Fibroblast of lung (primary cell): ENCODE results near the gene CHRNB1. TPM values are rescaled to one million over a fixed set of nuclear protein-coding genes. Genes with fewer than 3 reads are reported as not detected.

Source experiments
- DNase-seq, 2 donors: peaks; one replicate each; pipeline versions ENCODE4 v3.0.0 to v3.0.0-alpha.2; 2010; ENCODE audit warnings: low read depth in 2 of 2
- H2AFZ ChIP-seq: 2 replicates; pipeline ENCODE4 v1.5.1; 2012; ENCODE audit warnings: low read length, control low read depth, inconsistent platforms
- H3K27ac ChIP-seq: 2 replicates; pipeline ENCODE4 v1.5.1; 2011; ENCODE audit warnings: low read length, control low read depth; ENCODE audit not compliant: insufficient read depth
- H3K27me3 ChIP-seq: 2 replicates; pipeline ENCODE4 v1.5.1; 2011; ENCODE audit warnings: mild to moderate bottlenecking, low read length; ENCODE audit not compliant: control insufficient read depth, insufficient read depth
- H3K36me3 ChIP-seq: 2 replicates; pipeline ENCODE4 v1.5.1; 2011; ENCODE audit warnings: low read length; ENCODE audit not compliant: control insufficient read depth, insufficient read depth
- H3K4me1 ChIP-seq: 2 replicates; pipeline ENCODE4 v1.5.1; 2011; ENCODE audit warnings: low read length; ENCODE audit not compliant: control insufficient read depth, insufficient read depth; ENCODE audit errors: extremely low read depth
- H3K4me2 ChIP-seq: 2 replicates; pipeline ENCODE4 v1.5.1; 2011; ENCODE audit warnings: low read length, control low read depth; ENCODE audit not compliant: insufficient read depth; ENCODE audit errors: extremely low read depth
- H3K4me3 ChIP-seq, 4 experiments: fragments of 200-600 bp in 1 of 4; sonication (generic) in 1 of 4; replicated peaks in 1 of 4; 2 replicates each; pipeline ENCODE4 v1.5.1; 2011 to 2016; ENCODE audit warnings: low read length in 4 of 4, low read depth in 3 of 4, mild to moderate bottlenecking in 3 of 4, control low read depth in 2 of 4, inconsistent platforms in 1 of 4, mixed read lengths in 1 of 4; ENCODE audit not compliant: insufficient read depth in 1 of 4; ENCODE audit errors: control extremely low read depth in 1 of 4
- H3K79me2 ChIP-seq: 2 replicates; pipeline ENCODE4 v1.5.1; 2012; ENCODE audit warnings: mild to moderate bottlenecking, low read length, inconsistent platforms; ENCODE audit not compliant: control insufficient read depth, insufficient read depth
- H3K9ac ChIP-seq: 2 replicates; pipeline ENCODE4 v1.5.1; 2011; ENCODE audit warnings: mild to moderate bottlenecking, low read length, control low read depth; ENCODE audit not compliant: insufficient read depth
- H3K9me3 ChIP-seq: 2 replicates; pipeline ENCODE4 v1.5.1; 2012; ENCODE audit warnings: low read depth, low read length; ENCODE audit not compliant: control insufficient read depth, insufficient read depth
- H4K20me1 ChIP-seq: 2 replicates; pipeline ENCODE4 v1.5.1; 2011; ENCODE audit warnings: low read length; ENCODE audit not compliant: control insufficient read depth, insufficient read depth; ENCODE audit errors: extremely low read depth
- CTCF ChIP-seq, 2 donors: IDR thresholded peaks in 1 of 2; conservative IDR thresholded peaks in 1 of 2; 1 replicate in 1 of 2; 2 replicates in 1 of 2; pipeline ENCODE4 v1.5.1; 2011 to 2012; ENCODE audit warnings: low read length in 2 of 2, control low read depth in 1 of 2, inconsistent platforms in 1 of 2, low read depth in 1 of 2, mild to moderate bottlenecking in 1 of 2
- EZH2 ChIP-seq: IDR thresholded peaks from 2 replicates; pipeline ENCODE4 v1.5.1; 2012; ENCODE audit warnings: low read length, control low read depth, mild to moderate bottlenecking; ENCODE audit errors: missing control alignments
- polyA plus RNA-seq, 2 donors: library from polyadenylated mRNA; depleted of rRNA in 1 of 2; stranded (reverse) in 1 of 2; unstranded in 1 of 2; fragments of >200 nt; gene quantifications; 2 replicates each; pipeline ENCODE4 v1.2.1, GENCODE V29; 2011 to 2012; ENCODE audit warnings: missing spikeins in 1 of 2
- total RNA-seq: library from RNA; depleted of rRNA; stranded (reverse); fragments of >200 nt; gene quantifications from 2 replicates; pipeline ENCODE4 v1.2.1, GENCODE V29; 2014

Gene CHRNB1
- total and polyA plus RNA-seq, 2 donors (not counting 1 experiment from before 2014, with no cell fraction given), result 9.2 to 12.2 TPM

DNA sequence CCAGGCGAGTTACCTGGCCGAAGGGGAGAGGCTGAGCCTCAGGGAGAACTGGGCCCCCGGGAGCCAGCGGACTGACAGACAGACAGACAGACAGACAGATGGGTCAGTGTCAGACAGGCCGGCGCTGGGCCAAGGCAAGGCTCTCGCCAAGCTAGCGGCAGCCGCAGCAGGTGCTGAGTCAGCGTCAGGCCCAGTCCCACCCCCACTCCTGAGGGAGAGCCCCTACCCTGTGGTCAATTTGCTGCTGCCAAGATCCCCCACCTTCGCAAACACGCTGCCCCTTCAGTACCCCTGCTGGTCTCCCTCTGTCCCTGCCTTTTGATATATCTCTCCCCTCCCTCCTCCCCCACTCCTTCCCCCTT, 4.0 kb upstream of the CHRNB1 start:
- H3K27ac ChIP-seq, result no peak overlapping the region
- peaks cover 18% of the 10 kb centered on the region for H3K4me1 ChIP-seq
- no peak overlapping the region for H3K4me3 ChIP-seq
- TF ChIP-seq CTCF (conservative IDR thresholded peaks at IDR 0.05 in 1 of 2, IDR thresholded peaks at IDR 0.05 in 1 of 2; ENCODE audit: low read depth in 1 of 2, low read length in 2 of 2) (peak in 1 of 2 donors; percentile 2), EZH2 (no peak)
- DNase-seq, result peak in 1 of 2 donors; percentile 57
- no peaks in the 10 kb centered on the region for H3K9me3 ChIP-seq
- no peaks in the 10 kb centered on the region for H4K20me1 ChIP-seq
- no peaks in the 10 kb centered on the region for H3K36me3 ChIP-seq
- H3K27me3 ChIP-seq, result peaks cover 27% of the 10 kb centered on the region
- H3K4me2 ChIP-seq, result peak overlapping the region; percentile 92
- H3K9ac ChIP-seq, result no peak overlapping the region
- H2AFZ ChIP-seq, result no peak overlapping the region
- no peaks in the 10 kb centered on the region for H3K79me2 ChIP-seq

DNA sequence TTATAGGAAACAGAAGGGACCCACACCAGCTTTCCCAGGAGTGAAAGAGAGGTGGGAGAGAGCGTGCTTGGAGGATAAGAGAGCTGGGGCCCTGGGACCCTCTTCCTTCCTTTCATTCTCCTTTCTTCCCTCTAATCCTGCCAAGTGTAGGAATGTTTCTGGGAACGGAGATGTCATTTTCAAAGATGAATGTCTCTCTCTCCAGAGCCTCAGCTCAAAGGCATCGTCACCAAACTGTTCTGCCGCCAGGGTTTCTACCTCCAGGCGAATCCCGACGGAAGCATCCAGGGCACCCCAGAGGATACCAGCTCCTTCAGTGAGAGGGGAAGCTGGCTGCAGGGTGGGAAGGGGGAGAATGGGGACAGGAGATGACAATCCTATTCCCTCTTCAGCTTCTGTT, 3.6 kb upstream of the CHRNB1 start:
- no peaks in the 10 kb centered on the region for H3K79me2 ChIP-seq
- H3K36me3 ChIP-seq, result no peaks in the 10 kb centered on the region
- no peak overlapping the region for H3K27ac ChIP-seq
- H2AFZ ChIP-seq, result no peak overlapping the region
- DNase-seq, result peak in 1 of 2 donors; percentile 35
- H3K4me2 ChIP-seq, result no peak overlapping the region
- H3K9ac ChIP-seq, result no peak overlapping the region
- no peaks in the 10 kb centered on the region for H3K9me3 ChIP-seq
- H3K4me1 ChIP-seq, result peaks cover 18% of the 10 kb centered on the region
- peaks cover 30% of the 10 kb centered on the region for H3K27me3 ChIP-seq
- H3K4me3 ChIP-seq, result no peak overlapping the region
- TF ChIP-seq EZH2 (no peak), CTCF (conservative IDR thresholded peaks at IDR 0.05 in 1 of 2, IDR thresholded peaks at IDR 0.05 in 1 of 2; ENCODE audit: low read depth in 1 of 2, low read length in 2 of 2) (no peak)
- no peaks in the 10 kb centered on the region for H4K20me1 ChIP-seq

GRCh38 chr17:7442142-7442541, 2.7 kb upstream of the CHRNB1 start:
- Histone ChIP-seq H3K9me3 (no peaks in the 10 kb centered on the region), H4K20me1 (no peaks in the 10 kb centered on the region), H3K36me3 (no peaks in the 10 kb centered on the region), H3K9ac (no peak overlapping the region), H3K4me1 (peaks cover 18% of the 10 kb centered on the region), H2AFZ (no peak overlapping the region), H3K27ac (no peak overlapping the region), H3K4me3 (no peak overlapping the region), H3K27me3 (peaks cover 35% of the 10 kb centered on the region), H3K4me2 (no peak overlapping the region), H3K79me2 (no peaks in the 10 kb centered on the region)
- DNase-seq, result no peak
- TF ChIP-seq EZH2 (no peak), CTCF (conservative IDR thresholded peaks at IDR 0.05 in 1 of 2, IDR thresholded peaks at IDR 0.05 in 1 of 2; ENCODE audit: low read depth in 1 of 2, low read length in 2 of 2) (no peak)
